Mesenchymal stem cell (in vitro differentiated cells and primary cell): Measurements from ENCODE around the gene INHBC. TPM values are rescaled to one million over a fixed set of nuclear protein-coding genes. Genes with fewer than 3 reads are reported as not detected.

Experiments
- DNase-seq: peaks from one replicate; pipeline ENCODE4 v3.0.0-alpha.2; 2013
- H2AFZ ChIP-seq: one replicate; pipeline ENCODE4 v1.6.1; 2013; ENCODE audit warnings: low read depth, mild to moderate bottlenecking, control low read depth, inconsistent platforms, low read length, moderate library complexity
- H2AK5ac ChIP-seq: 2 replicates; pipeline ENCODE4 v1.6.1; 2013; ENCODE audit warnings: low read length, moderate library complexity, mild to moderate bottlenecking, inconsistent platforms; ENCODE audit not compliant: severe bottlenecking
- H2BK120ac ChIP-seq: one replicate; pipeline ENCODE4 v1.6.1; 2013; ENCODE audit warnings: low read depth, mild to moderate bottlenecking, inconsistent platforms, low read length, moderate library complexity
- H2BK12ac ChIP-seq, 2 experiments: one replicate each; pipeline ENCODE4 v1.6.1; 2013; ENCODE audit warnings: inconsistent platforms in 2 of 2, low read length in 2 of 2, mild to moderate bottlenecking in 2 of 2, moderate library complexity in 2 of 2, control low read depth in 1 of 2
- H2BK15ac ChIP-seq: one replicate; pipeline ENCODE4 v1.6.1; 2013; ENCODE audit warnings: mild to moderate bottlenecking, low read depth, inconsistent platforms; ENCODE audit not compliant: poor library complexity, severe bottlenecking
- H2BK5ac ChIP-seq: 2 replicates; pipeline ENCODE4 v1.6.1; 2013; ENCODE audit warnings: low read depth, mild to moderate bottlenecking, low read length, control low read depth, inconsistent platforms; ENCODE audit not compliant: poor library complexity, severe bottlenecking
- H3K14ac ChIP-seq, 2 experiments: one replicate each; pipeline ENCODE4 v1.6.1; 2013; ENCODE audit warnings: inconsistent platforms in 2 of 2, low read length in 2 of 2, control low read depth in 1 of 2, mild to moderate bottlenecking in 1 of 2, moderate library complexity in 1 of 2
- H3K18ac ChIP-seq, 2 experiments: one replicate each; pipeline ENCODE4 v1.6.1; 2013; ENCODE audit warnings: inconsistent platforms in 2 of 2, low read length in 2 of 2, control low read depth in 1 of 2, low read depth in 1 of 2, mild to moderate bottlenecking in 1 of 2
- H3K23ac ChIP-seq, 2 experiments: one replicate each; pipeline ENCODE4 v1.6.1; 2013; ENCODE audit warnings: inconsistent platforms in 2 of 2, low read length in 2 of 2, mild to moderate bottlenecking in 2 of 2, moderate library complexity in 2 of 2, control low read depth in 1 of 2
- H3K27ac ChIP-seq: 2 replicates; pipeline ENCODE4 v1.5.1; 2013; ENCODE audit warnings: mild to moderate bottlenecking, moderate library complexity, low read length, control low read depth, inconsistent platforms; ENCODE audit not compliant: poor library complexity, severe bottlenecking
- H3K27me3 ChIP-seq, 2 experiments: 2 replicates each; pipeline versions ENCODE4 v1.6.1 to v1.7.0; 2013; ENCODE audit warnings: low read length in 2 of 2, mild to moderate bottlenecking in 2 of 2, moderate library complexity in 2 of 2, control low read depth in 1 of 2, inconsistent platforms in 1 of 2; ENCODE audit not compliant: control insufficient read depth in 1 of 2, insufficient read depth in 1 of 2
- H3K36me3 ChIP-seq, 2 experiments: 2 replicates each; pipeline versions ENCODE4 v1.6.1 to v1.7.0; 2013; ENCODE audit warnings: low read length in 2 of 2, control low read depth in 1 of 2, inconsistent platforms in 1 of 2, low read depth in 1 of 2, mild to moderate bottlenecking in 1 of 2; ENCODE audit not compliant: insufficient read depth in 2 of 2, control insufficient read depth in 1 of 2
- H3K4ac ChIP-seq, 2 experiments: one replicate each; pipeline ENCODE4 v1.6.1; 2013; ENCODE audit warnings: inconsistent platforms in 2 of 2, low read length in 2 of 2, mild to moderate bottlenecking in 2 of 2, moderate library complexity in 2 of 2, control low read depth in 1 of 2, low read depth in 1 of 2
- H3K4me1 ChIP-seq: 2 replicates; pipeline ENCODE4 v1.6.1; 2013; ENCODE audit warnings: low read depth, low read length, control low read depth; ENCODE audit not compliant: control insufficient read depth, insufficient read depth
- H3K4me2 ChIP-seq: 2 replicates; pipeline ENCODE4 v1.6.1; 2013; ENCODE audit warnings: low read length, mild to moderate bottlenecking, inconsistent platforms; ENCODE audit not compliant: poor library complexity, severe bottlenecking
- H3K4me3 ChIP-seq, 2 experiments: 2 replicates each; pipeline versions ENCODE4 v1.5.1 to v1.7.0; 2013; ENCODE audit warnings: low read length in 2 of 2, mild to moderate bottlenecking in 2 of 2, control low read depth in 1 of 2, low read depth in 1 of 2; ENCODE audit not compliant: insufficient read depth in 1 of 2
- H3K79me1 ChIP-seq: replicated peaks from 2 replicates; pipeline ENCODE4 v1.6.1; 2013; ENCODE audit warnings: mild to moderate bottlenecking, control low read depth, low read length, inconsistent platforms; ENCODE audit not compliant: poor library complexity, severe bottlenecking
- H3K9ac ChIP-seq: 2 replicates; pipeline ENCODE4 v1.7.0; 2013; ENCODE audit warnings: mild to moderate bottlenecking, low read length, moderate library complexity
- H3K9me3 ChIP-seq: 2 replicates; pipeline ENCODE4 v1.7.0; 2013; ENCODE audit warnings: mild to moderate bottlenecking, low read length; ENCODE audit not compliant: control insufficient read depth
- H4K8ac ChIP-seq: one replicate; pipeline ENCODE4 v1.6.1; 2013; ENCODE audit warnings: inconsistent platforms, mild to moderate bottlenecking, low read length, moderate library complexity
- H4K91ac ChIP-seq: one replicate; pipeline ENCODE4 v1.6.1; 2013; ENCODE audit warnings: mild to moderate bottlenecking, low read length, inconsistent platforms
- WGBS: methylation state at CpG from one replicate; pipeline ENCODE4 v1.1.7; 2013; ENCODE audit warnings: mixed read lengths; 5-methylcytosine and 5-hydroxymethylcytosine counted together
- polyA plus RNA-seq, 2 experiments: library from polyadenylated mRNA; stranded (reverse); fragments of 200-250 nt; gene quantifications; one replicate each; pipeline ENCODE4 v1.2.3, GENCODE V29; 2013

The INHBC gene
- polyA plus RNA-seq (2013, experiment 1 of 2): 0.04 TPM
- polyA plus RNA-seq (2013, experiment 2 of 2): not detected

GRCh38 chr12:57434517-57435223 is at the start of gene INHBC:
INHBC (plus strand) TSS chr12:57434784; CDS start chr12:57434887, 103 bp downstream.
- 84% methylated on average over 8 of the region's 8 CpGs for WGBS
- Histone ChIP-seq H3K4me3 (no peak within 1 kb of the TSS), H3K4me1 (no peaks in the 10 kb centered on the region), H3K79me1 (no peaks in the 10 kb centered on the region), H3K9me3 (no peaks in the 10 kb centered on the region), H2BK15ac (no peak within 1 kb of the TSS), H3K14ac (no peak within 1 kb of the TSS), H3K27me3 (no peaks in the 10 kb centered on the region), H2AK5ac (no peak within 1 kb of the TSS), H3K36me3 (no peaks in the 10 kb centered on the region), H3K4ac (no peak within 1 kb of the TSS), H3K27ac (no peak within 1 kb of the TSS), H2BK12ac (no peak within 1 kb of the TSS), H3K4me2 (no peak within 1 kb of the TSS), H2BK120ac (no peak within 1 kb of the TSS), H3K23ac (no peak within 1 kb of the TSS), H3K18ac (no peak within 1 kb of the TSS), H4K8ac (no peak within 1 kb of the TSS), H4K91ac (no peak within 1 kb of the TSS), H2AFZ (no peak within 1 kb of the TSS), H2BK5ac (no peak within 1 kb of the TSS), H3K9ac (no peak within 1 kb of the TSS)
- peak; percentile 56 for DNase-seq

GRCh38 chr12:57385586-57385985 is 49.0 kb upstream of the INHBC start:
- H3K4me1 ChIP-seq: peaks cover 7% of the 10 kb centered on the region
- no peak overlapping the region for H3K27ac ChIP-seq
- no peaks in the 10 kb centered on the region for H3K27me3 ChIP-seq
- H3K14ac ChIP-seq: no peak overlapping the region
- H3K79me1 ChIP-seq: peaks cover 15% of the 10 kb centered on the region
- no peak overlapping the region for H3K18ac ChIP-seq
- H2BK120ac ChIP-seq: no peak overlapping the region
- no peak overlapping the region for H3K9ac ChIP-seq
- 98% methylated on average over 3 of the region's 3 CpGs for WGBS
- no peak for DNase-seq
- no peak overlapping the region for H3K4me3 ChIP-seq
- H4K8ac ChIP-seq: no peak overlapping the region
- H3K9me3 ChIP-seq: no peaks in the 10 kb centered on the region
- H2AK5ac ChIP-seq: no peak overlapping the region
- no peak overlapping the region for H2BK12ac ChIP-seq
- no peak overlapping the region for H4K91ac ChIP-seq
- peaks cover 10% of the 10 kb centered on the region in 2 experiments for H3K36me3 ChIP-seq
- no peak overlapping the region for H2BK15ac ChIP-seq
- H3K23ac ChIP-seq: no peak overlapping the region
- H2BK5ac ChIP-seq: no peak overlapping the region
- H3K4me2 ChIP-seq: no peak overlapping the region
- H2AFZ ChIP-seq: no peak overlapping the region
- H3K4ac ChIP-seq: no peak overlapping the region

- H2BK12ac ChIP-seq: no peak overlapping the region
- no peak overlapping the region for H3K4me2 ChIP-seq
Observed at GRCh38 chr12:57386187-57386720, 48.3 kb upstream of the INHBC start.

GRCh38 chr12:57388425-57388824 is 46.2 kb upstream of the INHBC start:
- Histone ChIP-seq H3K4me2 (no peak overlapping the region), H3K9me3 (no peaks in the 10 kb centered on the region), H3K18ac (no peak overlapping the region), H3K4me1 (peaks cover 9% of the 10 kb centered on the region), H4K8ac (no peak overlapping the region), H3K23ac (no peak overlapping the region), H3K27ac (peak overlapping the region; percentile 40), H3K27me3 (no peaks in the 10 kb centered on the region), H2BK12ac (no peak overlapping the region), H2BK5ac (no peak overlapping the region), H2AK5ac (no peak overlapping the region), H2BK15ac (no peak overlapping the region), H3K79me1 (peaks cover 18% of the 10 kb centered on the region), H3K36me3 (peaks cover 15 to 18% of the 10 kb centered on the region in 2 experiments), H2AFZ (no peak overlapping the region), H3K9ac (peak overlapping the region; percentile 69), H3K14ac (no peak overlapping the region), H4K91ac (no peak overlapping the region), H3K4me3 (no peak overlapping the region), H2BK120ac (no peak overlapping the region), H3K4ac (no peak overlapping the region)
- WGBS: 94% methylated on average over 4 of the region's 5 CpGs
- DNase-seq: no peak

More at GRCh38 chr12:57386187-57386720, 48.3 kb upstream of the INHBC start:
- Histone ChIP-seq H3K18ac (no peak overlapping the region), H2BK5ac (no peak overlapping the region), H3K4me1 (peaks cover 9% of the 10 kb centered on the region), H2BK15ac (no peak overlapping the region), H2AFZ (no peak overlapping the region), H3K4me3 (no peak overlapping the region), H3K27ac (no peak overlapping the region), H4K8ac (peak overlapping the region; percentile 28), H3K4ac (no peak overlapping the region), H3K9ac (no peak overlapping the region), H3K36me3 (peaks cover 7 to 10% of the 10 kb centered on the region in 2 experiments), H3K79me1 (peaks cover 13% of the 10 kb centered on the region), H3K23ac (no peak overlapping the region), H3K14ac (peak overlapping the region in 1 of 2 experiments; percentile 55), H2BK120ac (no peak overlapping the region), H4K91ac (no peak overlapping the region), H3K9me3 (no peaks in the 10 kb centered on the region), H2AK5ac (no peak overlapping the region), H3K27me3 (no peaks in the 10 kb centered on the region)
- 97% methylated on average over 32 of the region's 33 CpGs for WGBS
- no peak for DNase-seq
